Karpas-422 (cell line): ENCODE measurements around the gene ERGIC1. TPM values are rescaled to one million over a fixed set of nuclear protein-coding genes. Genes with fewer than 3 reads are reported as not detected.
"Not testable (repeated sequence)": the region's sequence is repeated elsewhere in the genome, so short reads cannot be mapped to it uniquely, and the experiment has no call there.

ENCODE experiments used
- DNase-seq: peaks from one replicate; pipeline ENCODE4 v3.0.0-alpha.2; 2015
- H2AFZ ChIP-seq: fragments of 200-600 bp; sonication (generic); 2 replicates; pipeline ENCODE4 v1.6.1; 2014; ENCODE audit warnings: antibody characterized with exemption, low read length, mixed read lengths
- H3K27ac ChIP-seq: fragments of 200-600 bp; sonication (generic); 2 replicates; pipeline ENCODE4 v1.5.1; 2014; ENCODE audit warnings: mild to moderate bottlenecking, low read length, moderate library complexity
- H3K27me3 ChIP-seq: fragments of 200-600 bp; sonication (generic); 2 replicates; pipeline ENCODE4 v1.6.1; 2014; ENCODE audit warnings: low read length, mixed read lengths
- H3K36me3 ChIP-seq: fragments of 200-600 bp; sonication (generic); 2 replicates; pipeline ENCODE4 v1.6.1; 2014; ENCODE audit warnings: low read length, mixed read lengths; ENCODE audit not compliant: insufficient read depth
- H3K4me1 ChIP-seq: fragments of 200-600 bp; sonication (generic); 2 replicates; pipeline ENCODE4 v1.6.1; 2014; ENCODE audit warnings: mild to moderate bottlenecking, low read length, mixed read lengths
- H3K4me2 ChIP-seq: fragments of 200-600 bp; sonication (generic); 2 replicates; pipeline ENCODE4 v1.6.1; 2014; ENCODE audit warnings: low read length, low read depth, mild to moderate bottlenecking; ENCODE audit not compliant: poor library complexity, severe bottlenecking
- H3K4me3 ChIP-seq: fragments of 200-600 bp; sonication (generic); 2 replicates; pipeline ENCODE4 v1.5.1; 2014; ENCODE audit warnings: mild to moderate bottlenecking, antibody characterized with exemption, low read length, mixed read lengths
- H3K79me2 ChIP-seq: fragments of 200-600 bp; sonication (generic); 2 replicates; pipeline ENCODE4 v1.6.1; 2014; ENCODE audit warnings: mild to moderate bottlenecking, low read length, mixed read lengths
- H3K9ac ChIP-seq: fragments of 200-600 bp; sonication (generic); 2 replicates; pipeline ENCODE4 v1.6.0; 2014; ENCODE audit warnings: low read length
- H3K9me2 ChIP-seq: fragments of 200-600 bp; sonication (generic), shearing (Covaris generic); replicated peaks from 2 replicates; pipeline ENCODE4 v1.6.0; 2014; ENCODE audit warnings: mild to moderate bottlenecking, low read length, moderate library complexity; ENCODE audit not compliant: insufficient read depth
- H3K9me3 ChIP-seq: fragments of 300-700, 200-600 bp; sonication (generic); 2 replicates; pipeline ENCODE4 v1.6.1; 2014; ENCODE audit warnings: low read length, mixed read lengths
- H4K20me1 ChIP-seq: fragments of 200-600 bp; sonication (generic); 2 replicates; pipeline ENCODE4 v1.6.1; 2014; ENCODE audit warnings: mild to moderate bottlenecking, antibody characterized with exemption, low read length, low read depth; ENCODE audit not compliant: insufficient read depth
- total RNA-seq: library from RNA; depleted of rRNA; stranded (reverse); fragments of >200 nt; shearing (Covaris generic); gene quantifications from 2 replicates; pipeline ENCODE4 v1.2.3, GENCODE V29; 2014; ENCODE audit warnings: low replicate concordance

The ERGIC1 gene
- total RNA-seq, 1 experiment from 2014 or later = 67.2 TPM

- H3K36me3 ChIP-seq, DNase-seq, H3K4me2 ChIP-seq, H3K79me2 ChIP-seq, H4K20me1 ChIP-seq, H2AFZ ChIP-seq, H3K9me3 ChIP-seq, H3K9ac ChIP-seq, H3K27me3 ChIP-seq, H3K27ac ChIP-seq, H3K4me1 ChIP-seq, H3K9me2 ChIP-seq, H3K4me3 ChIP-seq: not testable (repeated sequence)
These were observed 63.0 kb downstream of the ERGIC1 start for GRCh38 chr5:172897067-172897466.

- Histone ChIP-seq H3K4me3 (no peak overlapping the region), H2AFZ (no peak overlapping the region), H3K9me3 (no peaks in the 10 kb centered on the region), H4K20me1 (no peaks in the 10 kb centered on the region), H3K27me3 (no peaks in the 10 kb centered on the region), H3K4me1 (no peaks in the 10 kb centered on the region), H3K79me2 (no peaks in the 10 kb centered on the region), H3K9ac (no peak overlapping the region), H3K27ac (no peak overlapping the region), H3K4me2 (no peak overlapping the region), H3K9me2 (no peaks in the 10 kb centered on the region), H3K36me3 (no peaks in the 10 kb centered on the region)
- no peak for DNase-seq
These were observed 63.6 kb downstream of the ERGIC1 start for GRCh38 chr5:172897481-172898217.

GRCh38 chr5:172898218-172898842, 64.3 kb downstream of the ERGIC1 start:
- Histone ChIP-seq H3K36me3 (no peaks in the 10 kb centered on the region), H3K4me2 (no peak overlapping the region), H3K9me3 (no peaks in the 10 kb centered on the region), H3K27me3 (no peaks in the 10 kb centered on the region), H3K79me2 (no peaks in the 10 kb centered on the region), H3K4me3 (no peak overlapping the region), H3K9me2 (no peaks in the 10 kb centered on the region), H3K27ac (no peak overlapping the region), H4K20me1 (no peaks in the 10 kb centered on the region), H3K9ac (no peak overlapping the region), H2AFZ (no peak overlapping the region), H3K4me1 (no peaks in the 10 kb centered on the region)
- DNase-seq = no peak

GRCh38 chr5:172898843-172899369, 64.9 kb downstream of the ERGIC1 start:
- Histone ChIP-seq H3K4me1 (no peaks in the 10 kb centered on the region), H3K9me2 (no peaks in the 10 kb centered on the region), H3K4me3 (no peak overlapping the region), H2AFZ (no peak overlapping the region), H3K36me3 (no peaks in the 10 kb centered on the region), H3K79me2 (no peaks in the 10 kb centered on the region), H3K4me2 (no peak overlapping the region), H4K20me1 (no peaks in the 10 kb centered on the region), H3K9ac (no peak overlapping the region), H3K9me3 (no peaks in the 10 kb centered on the region), H3K27me3 (no peaks in the 10 kb centered on the region), H3K27ac (no peak overlapping the region)
- DNase-seq = no peak

GRCh38 chr5:172899436-172899835, 65.4 kb downstream of the ERGIC1 start:
- no peaks in the 10 kb centered on the region for H3K27me3 ChIP-seq
- no peaks in the 10 kb centered on the region for H4K20me1 ChIP-seq
- H3K79me2 ChIP-seq = no peaks in the 10 kb centered on the region
- H3K9me2 ChIP-seq = no peaks in the 10 kb centered on the region
- no peaks in the 10 kb centered on the region for H3K9me3 ChIP-seq
- no peaks in the 10 kb centered on the region for H3K4me1 ChIP-seq
- H3K27ac ChIP-seq = no peak overlapping the region
- H3K4me2 ChIP-seq = no peak overlapping the region
- H3K4me3 ChIP-seq = no peak overlapping the region
- no peaks in the 10 kb centered on the region for H3K36me3 ChIP-seq
- DNase-seq = no peak
- no peak overlapping the region for H3K9ac ChIP-seq
- no peak overlapping the region for H2AFZ ChIP-seq

- Histone ChIP-seq H2AFZ (no peak overlapping the region), H4K20me1 (no peaks in the 10 kb centered on the region), H3K9ac (no peak overlapping the region), H3K36me3 (no peaks in the 10 kb centered on the region), H3K4me1 (no peaks in the 10 kb centered on the region), H3K27me3 (no peaks in the 10 kb centered on the region), H3K9me3 (no peaks in the 10 kb centered on the region), H3K4me2 (no peak overlapping the region), H3K27ac (no peak overlapping the region), H3K79me2 (no peaks in the 10 kb centered on the region), H3K9me2 (no peaks in the 10 kb centered on the region), H3K4me3 (no peak overlapping the region)
- no peak for DNase-seq
These were observed 67.1 kb downstream of the ERGIC1 start for GRCh38 chr5:172901012-172901780.

GRCh38 chr5:172901788-172902496, 67.9 kb downstream of the ERGIC1 start:
- Histone ChIP-seq H3K9ac (no peak overlapping the region), H3K79me2 (no peaks in the 10 kb centered on the region), H3K4me2 (no peak overlapping the region), H2AFZ (no peak overlapping the region), H3K27me3 (no peaks in the 10 kb centered on the region), H3K4me3 (no peak overlapping the region), H3K9me3 (no peaks in the 10 kb centered on the region), H3K4me1 (no peaks in the 10 kb centered on the region), H3K27ac (no peak overlapping the region), H4K20me1 (no peaks in the 10 kb centered on the region), H3K36me3 (no peaks in the 10 kb centered on the region), H3K9me2 (no peaks in the 10 kb centered on the region)
- DNase-seq = no peak
